Kidney (tissue), 14 donors: ENCODE data around the gene MRPL45. TPM values are rescaled to one million over a fixed set of nuclear protein-coding genes. Genes with fewer than 3 reads are reported as not detected.

Experiments
- DNase-seq, 5 donors: peaks; one replicate each; pipeline ENCODE4 v3.0.0-alpha.2; 2013 to 2020
- FAIRE-seq: peaks from 2 replicates; lab custom pipeline; 2012; peaks lifted over from hg19 to GRCh38; lab: Jason Lieb, UNC
- H3K27ac ChIP-seq, 2 donors: one replicate each; pipeline ENCODE4 v1.7.0; 2013; ENCODE audit warnings: low read depth in 2 of 2, low read length in 2 of 2, inconsistent platforms in 1 of 2
- H3K27me3 ChIP-seq: one replicate; pipeline ENCODE4 v1.7.1; 2013; ENCODE audit warnings: low read length, inconsistent platforms; ENCODE audit not compliant: control insufficient read depth, insufficient read depth
- H3K36me3 ChIP-seq, 3 donors: one replicate each; pipeline versions ENCODE4 v1.7.0 to v1.7.1; 2013; ENCODE audit warnings: low read length in 3 of 3, control low read depth in 1 of 3, inconsistent platforms in 1 of 3; ENCODE audit not compliant: insufficient read depth in 3 of 3, control insufficient read depth in 2 of 3
- H3K4me1 ChIP-seq, 3 donors: one replicate each; pipeline versions ENCODE4 v1.7.0 to v1.7.1; 2013; ENCODE audit warnings: low read length in 3 of 3, inconsistent platforms in 1 of 3, low read depth in 1 of 3; ENCODE audit not compliant: control insufficient read depth in 2 of 3, insufficient read depth in 2 of 3
- H3K4me3 ChIP-seq, 3 donors: one replicate each; pipeline versions ENCODE4 v1.7.0 to v1.8.1; 2013; ENCODE audit warnings: low read length in 3 of 3, control low read depth in 1 of 3, inconsistent platforms in 1 of 3
- H3K9ac ChIP-seq, 3 donors: one replicate each; pipeline versions ENCODE4 v1.7.0 to v1.7.1; 2013; ENCODE audit warnings: low read length in 3 of 3, control low read depth in 1 of 3, inconsistent platforms in 1 of 3
- H3K9me3 ChIP-seq, 3 donors: one replicate each; pipeline versions ENCODE4 v1.7.0 to v1.7.1; 2013; ENCODE audit warnings: low read length in 3 of 3, control low read depth in 1 of 3, inconsistent platforms in 1 of 3; ENCODE audit not compliant: control insufficient read depth in 2 of 3, insufficient read depth in 1 of 3
- CTCF ChIP-seq: IDR thresholded peaks from 3 replicates; pipeline ENCODE4 v1.5.1; 2012; ENCODE audit warnings: mild to moderate bottlenecking, moderate library complexity, borderline replicate concordance; ENCODE audit not compliant: insufficient read depth; ENCODE audit errors: extremely low read depth
- intact Hi-C: fragments of 100-400 bp; cut with DNase I; formaldehyde crosslinking; loops from one replicate; pipeline ENCODE4 v1.11.1; 2022
- polyA plus RNA-seq: library from polyadenylated mRNA; stranded (reverse); fragments of 350-450 nt; fragmentation: Illumina TruSeq; extraction: RNeasy Lipid Tissue Mini Kit (QIAGEN cat#74804); gene quantifications from one replicate; pipeline ENCODE4 v1.2.3, GENCODE V29; 2014; ENCODE audit warnings: low read depth, low replicate concordance; ENCODE audit not compliant: insufficient read depth
- total RNA-seq: library from RNA; stranded (reverse); fragmentation: NEBNext Ultra II Directional; extraction: Animal tissue kit (Norgen Biotek cat#: 25700); gene quantifications from one replicate; pipeline ENCODE4 v1.2.1, GENCODE V29; 2021
- donor health status: control.
- donor health status: control.
- donor health status: control.
- donor health status: control.
- donor health status: control.
- donor health status: DM: yes; HTN: yes; CAD: no.
- donor health status: Normal renal cell carcinoma (clear cell type).

Gene MRPL45
- total and polyA plus RNA-seq, 2 donors from 2014 or later = 28.0 to 45.9 TPM

GRCh38 chr17:38344420-38344745 is 47.4 kb downstream of the MRPL45 start:
- FAIRE-seq (no peak), DNase-seq (no peak)
- H3K27ac ChIP-seq = no peak overlapping the region
- no peaks in the 10 kb centered on the region for H3K27me3 ChIP-seq
- H3K9ac ChIP-seq = no peak overlapping the region
- H3K36me3 ChIP-seq = no peaks in the 10 kb centered on the region
- H3K9me3 ChIP-seq = no peaks in the 10 kb centered on the region
- H3K4me3 ChIP-seq = no peak overlapping the region
- intact Hi-C loops = loop anchor here (5.0 kb wide), 1 partner anchor 68 kb away; no protein-coding TSS in a partner anchor
- peaks cover 0 to 2% (median 0%) of the 10 kb centered on the region in 3 donors for H3K4me1 ChIP-seq
- no peak for TF ChIP-seq CTCF

- DNase-seq (no peak), FAIRE-seq (no peak)
- intact Hi-C loops = no loop called here
- Histone ChIP-seq H3K36me3 (no peaks in the 10 kb centered on the region), H3K27me3 (no peaks in the 10 kb centered on the region), H3K4me3 (no peak overlapping the region), H3K4me1 (peaks cover 0 to 2% (median 0%) of the 10 kb centered on the region in 3 donors), H3K27ac (no peak overlapping the region), H3K9ac (no peak overlapping the region), H3K9me3 (no peaks in the 10 kb centered on the region)
- no peak for TF ChIP-seq CTCF
Measured at GRCh38 chr17:38345743-38346142, 48.8 kb downstream of the MRPL45 start.

GRCh38 chr17:38349097-38349730 is 52.2 kb downstream of the MRPL45 start:
- DNase-seq (peak; percentile 87 to 94 (median 90)), FAIRE-seq (no peak)
- no peaks in the 10 kb centered on the region for H3K27me3 ChIP-seq
- H3K27ac ChIP-seq = no peak overlapping the region
- H3K9ac ChIP-seq = no peak overlapping the region
- H3K36me3 ChIP-seq = no peaks in the 10 kb centered on the region
- intact Hi-C loops = no loop called here
- peaks cover 0 to 13% (median 9%) of the 10 kb centered on the region in 3 donors for H3K4me1 ChIP-seq
- TF ChIP-seq CTCF = peak; percentile 95
- no peaks in the 10 kb centered on the region for H3K9me3 ChIP-seq
- H3K4me3 ChIP-seq = no peak overlapping the region

- H3K27ac ChIP-seq = no peak overlapping the region
- peaks cover 0 to 16% (median 12%) of the 10 kb centered on the region in 3 donors for H3K4me1 ChIP-seq
- H3K4me3 ChIP-seq = no peak overlapping the region
- H3K36me3 ChIP-seq = no peaks in the 10 kb centered on the region
- peak in 1 of 5 donors; percentile 4 for DNase-seq
- no peak overlapping the region for H3K9ac ChIP-seq
- intact Hi-C loops = no loop called here
- TF ChIP-seq CTCF = no peak
- no peak for FAIRE-seq
- H3K27me3 ChIP-seq = no peaks in the 10 kb centered on the region
- no peaks in the 10 kb centered on the region for H3K9me3 ChIP-seq
Measured at GRCh38 chr17:38350035-38350434, 53.1 kb downstream of the MRPL45 start.
